Fibroblast of villous mesenchyme (primary cell): Measurements from ENCODE around the gene KCNMA1. TPM values are rescaled to one million over a fixed set of nuclear protein-coding genes. Genes with fewer than 3 reads are reported as not detected.
A peak's percentile ranks its signal among the peaks of the same experiment; 100 is the strongest.

Experiments used
- DNase-seq: peaks from one replicate; pipeline ENCODE4 v3.0.0-alpha.2; 2010; ENCODE audit warnings: low read depth
- H3K4me3 ChIP-seq: 2 replicates; pipeline ENCODE4 v1.5.1; 2011; ENCODE audit warnings: low read depth, mild to moderate bottlenecking, low read length
- total RNA-seq: library from RNA; depleted of rRNA; stranded (reverse); fragments of >200 nt; gene quantifications from 2 replicates; pipeline ENCODE4 v1.2.3, GENCODE V29; 2012
- TF ChIP-seq, protein P1 (sequence below): IDR thresholded peaks from 2 replicates; pipeline ENCODE4 v1.5.1; 2012; ENCODE audit warnings: low read depth, mild to moderate bottlenecking, low read length; ENCODE audit not compliant: insufficient read depth

The KCNMA1 gene
- total RNA-seq, 1 donor = 36.7 TPM

DNA sequence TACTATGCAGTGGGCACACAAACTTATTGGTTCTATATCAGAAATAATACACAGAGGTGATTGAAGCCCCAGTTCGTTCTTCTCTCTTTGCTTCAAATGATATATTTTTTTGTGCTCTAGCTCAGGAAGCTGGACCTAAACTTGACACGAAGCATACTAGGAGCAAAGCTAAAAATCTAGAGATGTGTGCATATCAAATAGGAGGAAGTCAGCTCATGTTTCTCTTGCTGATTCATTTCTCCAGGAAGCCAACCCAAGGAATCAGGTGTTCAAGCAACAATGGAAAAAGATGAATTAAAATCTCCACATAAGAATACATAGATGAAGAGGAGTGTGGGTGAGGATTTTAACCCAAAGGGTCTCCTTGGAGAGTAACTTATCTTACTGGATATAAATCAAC is 432.5 kb downstream of the KCNMA1 start:
- DNase-seq = no peak
- TF ChIP-seq, protein P1, sequence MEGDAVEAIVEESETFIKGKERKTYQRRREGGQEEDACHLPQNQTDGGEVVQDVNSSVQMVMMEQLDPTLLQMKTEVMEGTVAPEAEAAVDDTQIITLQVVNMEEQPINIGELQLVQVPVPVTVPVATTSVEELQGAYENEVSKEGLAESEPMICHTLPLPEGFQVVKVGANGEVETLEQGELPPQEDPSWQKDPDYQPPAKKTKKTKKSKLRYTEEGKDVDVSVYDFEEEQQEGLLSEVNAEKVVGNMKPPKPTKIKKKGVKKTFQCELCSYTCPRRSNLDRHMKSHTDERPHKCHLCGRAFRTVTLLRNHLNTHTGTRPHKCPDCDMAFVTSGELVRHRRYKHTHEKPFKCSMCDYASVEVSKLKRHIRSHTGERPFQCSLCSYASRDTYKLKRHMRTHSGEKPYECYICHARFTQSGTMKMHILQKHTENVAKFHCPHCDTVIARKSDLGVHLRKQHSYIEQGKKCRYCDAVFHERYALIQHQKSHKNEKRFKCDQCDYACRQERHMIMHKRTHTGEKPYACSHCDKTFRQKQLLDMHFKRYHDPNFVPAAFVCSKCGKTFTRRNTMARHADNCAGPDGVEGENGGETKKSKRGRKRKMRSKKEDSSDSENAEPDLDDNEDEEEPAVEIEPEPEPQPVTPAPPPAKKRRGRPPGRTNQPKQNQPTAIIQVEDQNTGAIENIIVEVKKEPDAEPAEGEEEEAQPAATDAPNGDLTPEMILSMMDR = no peak
- H3K4me3 ChIP-seq = no peak overlapping the region

DNA sequence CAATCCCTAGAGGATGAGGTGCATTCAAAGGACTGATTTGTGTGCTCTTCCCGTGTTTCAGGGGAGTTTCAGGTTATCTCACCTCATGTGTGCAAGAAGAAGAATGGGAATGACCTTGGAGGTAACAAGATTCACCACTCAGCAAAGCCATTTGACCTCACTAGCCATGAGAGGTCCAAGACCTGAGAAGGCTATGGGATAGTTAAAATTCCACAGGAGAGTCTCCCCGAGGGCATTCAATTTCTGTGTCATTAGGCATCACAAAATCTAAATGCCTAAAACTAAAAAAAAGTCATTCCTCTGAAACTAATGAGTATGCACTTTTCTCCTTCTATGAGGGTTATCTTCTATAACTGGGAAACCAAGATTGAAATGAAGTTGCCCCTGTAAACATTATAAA is 433.4 kb downstream of the KCNMA1 start:
- TF ChIP-seq, protein P1 = no peak
- no peak overlapping the region for H3K4me3 ChIP-seq
- no peak for DNase-seq

DNA sequence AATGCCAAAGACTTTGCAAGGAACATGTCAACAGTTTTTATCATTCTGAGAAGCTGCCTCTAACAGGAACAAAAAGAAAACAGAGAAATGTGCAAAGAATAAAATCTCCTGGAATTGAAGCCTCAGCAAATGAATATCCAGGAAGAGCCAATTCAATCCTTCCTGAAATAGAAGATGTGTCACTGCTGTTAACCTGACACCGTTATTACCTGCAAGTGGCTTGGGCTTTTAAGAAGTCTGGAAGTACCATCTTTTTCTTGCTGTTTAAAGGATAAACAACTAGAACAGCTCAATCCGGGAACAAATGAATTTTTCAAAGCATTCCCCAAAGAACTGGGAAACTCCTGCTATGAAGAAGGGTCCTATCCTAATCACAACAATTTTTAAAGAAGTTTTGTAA is 434.8 kb downstream of the KCNMA1 start:
- TF ChIP-seq, protein P1 = no peak
- no peak overlapping the region for H3K4me3 ChIP-seq
- DNase-seq = no peak

DNA sequence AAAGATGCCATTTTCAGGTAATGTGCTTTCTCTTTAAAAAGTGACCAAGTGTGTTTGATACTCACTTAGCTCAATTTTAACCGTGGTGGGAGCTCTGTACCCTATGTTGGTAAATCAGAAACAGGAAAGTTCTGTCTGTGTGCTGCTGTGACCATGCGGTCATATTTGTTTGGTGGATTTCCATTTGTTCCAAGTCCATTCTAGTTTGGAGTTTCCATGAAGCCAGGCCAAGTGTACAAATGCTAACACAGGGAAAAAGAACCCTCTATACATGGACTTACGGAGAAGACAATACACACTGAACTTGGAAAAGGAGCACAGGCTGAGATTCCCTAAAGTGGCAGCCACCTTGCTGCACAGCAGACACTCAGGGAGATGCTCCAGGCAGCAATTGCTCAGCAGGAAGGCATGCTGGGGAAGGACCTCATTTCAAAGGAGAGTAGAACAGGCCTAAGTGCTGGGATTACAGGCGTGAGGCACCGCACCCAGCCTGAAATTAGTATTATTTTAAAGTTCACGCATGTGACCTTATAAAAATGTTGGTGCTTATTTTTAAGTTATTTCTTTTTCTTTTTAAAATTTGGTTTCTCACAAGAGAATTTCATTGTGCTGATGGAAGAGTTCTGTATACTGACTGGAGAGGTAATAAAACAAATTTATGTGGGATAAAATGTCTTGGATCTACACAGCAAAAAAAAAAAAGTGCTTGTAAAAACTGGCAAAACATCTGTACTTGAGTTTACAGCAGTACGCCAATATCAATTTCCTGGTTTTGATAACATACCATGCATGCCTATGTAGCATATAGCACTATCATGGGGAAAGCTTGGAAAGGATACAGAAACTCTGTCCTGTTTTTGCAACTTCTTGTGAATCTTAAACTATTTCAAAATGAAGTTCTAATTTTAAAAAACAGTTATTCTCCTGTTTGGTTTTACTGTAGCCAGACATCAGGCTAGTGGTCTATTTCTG is 436.2 kb downstream of the KCNMA1 start:
- TF ChIP-seq, protein P1 = no peak
- DNase-seq = peak; percentile 83
- no peak overlapping the region for H3K4me3 ChIP-seq

DNA sequence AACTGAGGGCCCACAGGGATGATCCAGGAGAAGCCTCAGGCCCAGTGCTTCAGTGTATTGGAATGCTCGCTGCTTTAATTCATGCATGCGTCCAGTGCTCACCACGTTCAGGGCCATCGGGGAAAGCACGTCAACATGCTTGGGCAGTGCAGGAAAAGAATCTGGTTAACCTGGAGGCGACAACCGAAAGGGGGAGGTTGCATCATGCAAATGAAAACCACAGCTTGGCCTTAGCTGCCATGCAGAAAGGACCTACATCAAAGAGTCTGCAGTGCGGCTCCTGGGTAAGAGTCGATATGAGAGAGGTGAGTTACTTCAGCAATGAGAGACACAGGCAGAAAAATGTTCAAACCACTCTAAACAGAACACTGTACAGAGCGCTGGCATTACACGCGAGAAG is 440.1 kb downstream of the KCNMA1 start:
- no peak for DNase-seq
- no peak overlapping the region for H3K4me3 ChIP-seq

DNA sequence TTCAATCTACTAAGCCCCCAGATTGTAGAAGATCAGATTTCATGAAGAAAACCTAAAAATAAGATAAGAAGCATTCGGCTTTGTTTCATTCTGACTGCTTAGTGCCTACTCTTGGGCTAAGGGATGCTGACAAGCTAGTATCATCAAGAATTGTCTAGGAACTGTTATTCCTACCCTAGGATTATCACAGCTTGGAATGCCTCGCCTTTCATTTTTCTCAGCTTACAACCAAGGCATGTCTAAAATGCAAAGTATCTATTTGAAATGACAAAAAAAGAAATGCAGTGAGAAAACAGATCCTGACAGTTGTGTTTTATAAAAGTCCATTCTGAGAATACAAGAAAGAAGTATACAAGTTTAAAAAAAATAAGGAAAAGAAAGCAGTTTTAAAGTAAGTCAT is 441.0 kb downstream of the KCNMA1 start:
- no peak for DNase-seq
- TF ChIP-seq, protein P1 = no peak

More for the DNA sequence above, 440.1 kb downstream of the KCNMA1 start:
- TF ChIP-seq, protein P1 = no peak

More for the DNA sequence above, 441.0 kb downstream of the KCNMA1 start:
- H3K4me3 ChIP-seq = no peak overlapping the region
